OCI-LY3 (cell line): Measurements from ENCODE around the gene SOX9.

Source experiments
- EZH2phosphoT487 ChIP-seq: fragments of 200-600 bp; shearing (Covaris generic); IDR thresholded peaks from 2 replicates; pipeline ENCODE4 v1.6.1; 2018; ENCODE audit warnings: antibody characterized with exemption, mixed run types, low read depth
- TF ChIP-seq, protein P1 (sequence below): fragments of 200-600, 300-600 bp; sonication (generic); IDR thresholded peaks from 2 replicates; pipeline ENCODE4 v1.5.1; 2014; ENCODE audit warnings: antibody characterized with exemption, low read length, low read depth

DNA sequence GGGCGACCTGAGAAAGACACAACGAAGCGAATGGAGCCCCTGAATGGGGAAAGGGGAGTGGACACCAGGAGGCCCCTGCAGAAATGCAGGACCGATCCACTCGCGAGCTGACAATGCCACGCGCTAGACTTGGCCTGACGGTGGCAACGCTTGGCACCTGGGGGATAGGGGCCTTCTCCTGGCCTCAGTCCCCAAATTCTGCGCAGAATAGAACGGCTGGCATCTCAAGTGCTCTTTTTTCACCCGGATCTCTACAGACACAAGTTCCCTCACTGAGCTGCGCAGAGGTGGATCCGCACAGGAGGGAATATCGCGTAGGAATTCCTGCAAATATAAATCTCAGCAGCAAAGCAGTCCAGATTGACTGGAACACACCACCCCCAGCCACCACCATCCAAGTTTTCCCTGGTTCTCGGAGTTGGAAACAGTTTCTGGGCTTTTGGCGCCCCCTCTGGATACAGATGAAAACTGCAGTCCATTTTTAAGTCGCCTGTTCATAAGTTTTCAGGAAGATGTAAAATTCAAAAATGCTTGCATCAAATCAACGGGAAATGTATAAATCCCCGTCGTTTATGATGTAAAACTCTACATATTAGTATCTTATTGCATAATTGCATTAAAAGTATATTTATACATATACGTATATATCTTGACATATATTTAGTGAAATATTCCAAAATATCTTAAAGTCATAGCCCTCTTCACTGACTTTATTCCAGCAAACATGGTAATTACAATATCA lies 2.3 kb upstream of the SOX9 start:
- TF ChIP-seq, protein P1, sequence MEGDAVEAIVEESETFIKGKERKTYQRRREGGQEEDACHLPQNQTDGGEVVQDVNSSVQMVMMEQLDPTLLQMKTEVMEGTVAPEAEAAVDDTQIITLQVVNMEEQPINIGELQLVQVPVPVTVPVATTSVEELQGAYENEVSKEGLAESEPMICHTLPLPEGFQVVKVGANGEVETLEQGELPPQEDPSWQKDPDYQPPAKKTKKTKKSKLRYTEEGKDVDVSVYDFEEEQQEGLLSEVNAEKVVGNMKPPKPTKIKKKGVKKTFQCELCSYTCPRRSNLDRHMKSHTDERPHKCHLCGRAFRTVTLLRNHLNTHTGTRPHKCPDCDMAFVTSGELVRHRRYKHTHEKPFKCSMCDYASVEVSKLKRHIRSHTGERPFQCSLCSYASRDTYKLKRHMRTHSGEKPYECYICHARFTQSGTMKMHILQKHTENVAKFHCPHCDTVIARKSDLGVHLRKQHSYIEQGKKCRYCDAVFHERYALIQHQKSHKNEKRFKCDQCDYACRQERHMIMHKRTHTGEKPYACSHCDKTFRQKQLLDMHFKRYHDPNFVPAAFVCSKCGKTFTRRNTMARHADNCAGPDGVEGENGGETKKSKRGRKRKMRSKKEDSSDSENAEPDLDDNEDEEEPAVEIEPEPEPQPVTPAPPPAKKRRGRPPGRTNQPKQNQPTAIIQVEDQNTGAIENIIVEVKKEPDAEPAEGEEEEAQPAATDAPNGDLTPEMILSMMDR, result peak; percentile 88
- TF ChIP-seq EZH2phosphoT487, result no peak
